ENCODE measurements around the gene ATP6V0B. TPM values are rescaled to one million over a fixed set of nuclear protein-coding genes. Genes with fewer than 3 reads are reported as not detected.

Gene ATP6V0B
- total RNA-seq, 2 donors from 2014 or later, result 73.5 to 103 TPM

GRCh38 chr1:43945674-43946235 lies 29.0 kb upstream of the ATP6V0B start:
- TF ChIP-seq POLR2A (IDR thresholded peaks at IDR 0.05), result no peak
- no peak for TF ChIP-seq CTCF (IDR thresholded peaks at IDR 0.05)
- WGBS, 2 donors, result 1 to 2% methylated on average over 3 of the region's 3 CpGs
- Histone ChIP-seq H3K4me3 (peak overlapping the region in 1 of 2 donors; percentile 68), H3K36me3 (replicated peaks in 1 of 2; ENCODE audit: insufficient read depth in 1 of 2, low read depth in 2 of 2) (no peaks in the 10 kb centered on the region), H3K27ac (peak overlapping the region; percentile 86 to 100 (median 98)), H3K4me1 (peaks cover 43% of the 10 kb centered on the region), H3K27me3 (no peaks in the 10 kb centered on the region), H3K9me3 (no peaks in the 10 kb centered on the region)
- ATAC-seq (no peak), DNase-seq (peak in 2 of 4 donors; percentile 43 to 45)
- intact Hi-C loops (cut with DNase I), result no loop called here

GRCh38 chr1:43946236-43947060 lies 28.3 kb upstream of the ATP6V0B start, which contains the start of gene IPO13:
TSS of gene IPO13 (plus strand) at chr1:43946950. CDS start at chr1:43947601, 651 bp downstream.
- H3K9me3 ChIP-seq, result no peaks in the 10 kb centered on the region
- TF ChIP-seq POLR2A (IDR thresholded peaks at IDR 0.05) (peak; percentile 56 to 84 (median 82)), CTCF (IDR thresholded peaks at IDR 0.05) (peak; percentile 56 to 91 (median 79))

GRCh38 chr1:43947061-43947873 lies 27.5 kb upstream of the ATP6V0B start:
- TF ChIP-seq POLR2A (IDR thresholded peaks at IDR 0.05) (peak in 1 of 3 donors; percentile 3), CTCF (IDR thresholded peaks at IDR 0.05) (no peak)
- peak in 2 of 4 donors; percentile 32 to 38 for DNase-seq
- H3K4me1 ChIP-seq, result peaks cover 43% of the 10 kb centered on the region
- no peaks in the 10 kb centered on the region for H3K9me3 ChIP-seq
- H3K27ac ChIP-seq, result peak overlapping the region; percentile 86 to 100 (median 98)
- intact Hi-C loops (cut with DNase I), result no loop called here
- no peak for ATAC-seq
- peak overlapping the region; percentile 45 to 68 for H3K4me3 ChIP-seq
- WGBS, 2 donors, result 2 to 4% methylated on average over 10 to 26 of the region's 27 CpGs
- H3K27me3 ChIP-seq, result no peaks in the 10 kb centered on the region
- H3K36me3 ChIP-seq (replicated peaks in 1 of 2; ENCODE audit: insufficient read depth in 1 of 2, low read depth in 2 of 2), result no peaks in the 10 kb centered on the region

More at GRCh38 chr1:43946236-43947060, 28.3 kb upstream of the ATP6V0B start, which contains the start of gene IPO13:
- Histone ChIP-seq H3K27ac (peak within 1 kb of the TSS; percentile 86 to 100 (median 98)), H3K36me3 (replicated peaks in 1 of 2; ENCODE audit: insufficient read depth in 1 of 2, low read depth in 2 of 2) (no peaks in the 10 kb centered on the region), H3K4me1 (peaks cover 43% of the 10 kb centered on the region), H3K27me3 (no peaks in the 10 kb centered on the region), H3K4me3 (peak within 1 kb of the TSS; percentile 45 to 68)
- ATAC-seq (peak; percentile 98), DNase-seq (peak; percentile 93 to 95 (median 94))
- intact Hi-C loops (cut with DNase I), result no loop called here
- WGBS, 2 donors, result 0% methylated on average over 10 to 74 of the region's 74 CpGs

- TF ChIP-seq CTCF (IDR thresholded peaks at IDR 0.05) (no peak), POLR2A (IDR thresholded peaks at IDR 0.05) (no peak)
- Histone ChIP-seq H3K4me1 (peaks cover 43% of the 10 kb centered on the region), H3K36me3 (replicated peaks in 1 of 2; ENCODE audit: insufficient read depth in 1 of 2, low read depth in 2 of 2) (no peaks in the 10 kb centered on the region), H3K9me3 (no peaks in the 10 kb centered on the region), H3K4me3 (peak overlapping the region in 1 of 2 donors; percentile 45), H3K27me3 (no peaks in the 10 kb centered on the region), H3K27ac (no peak overlapping the region)
- WGBS, 2 donors, result 18 to 29% methylated on average over 1 to 3 of the region's 3 CpGs
- peak in 1 of 4 donors; percentile 36 for DNase-seq
- no peak for ATAC-seq
- intact Hi-C loops (cut with DNase I), result no loop called here
Observed at GRCh38 chr1:43947874-43948437, 26.8 kb upstream of the ATP6V0B start.

Data from body of pancreas (tissue), 4 donors.